GM18861 (cell line): ENCODE data around the gene APBB2.

Source experiments
- ATAC-seq: cut with Tn5 transposase; IDR thresholded peaks from one replicate; pipeline ENCODE4 v1.9.1; 2021; ENCODE audit not compliant: unreplicated experiment

Gene APBB2

GRCh38 chr4:41196633-41197332 is 17.6 kb downstream of the APBB2 start:
- no peak for ATAC-seq

- no peak for ATAC-seq
These were observed 22.2 kb downstream of the APBB2 start for GRCh38 chr4:41192136-41192535.

DNA sequence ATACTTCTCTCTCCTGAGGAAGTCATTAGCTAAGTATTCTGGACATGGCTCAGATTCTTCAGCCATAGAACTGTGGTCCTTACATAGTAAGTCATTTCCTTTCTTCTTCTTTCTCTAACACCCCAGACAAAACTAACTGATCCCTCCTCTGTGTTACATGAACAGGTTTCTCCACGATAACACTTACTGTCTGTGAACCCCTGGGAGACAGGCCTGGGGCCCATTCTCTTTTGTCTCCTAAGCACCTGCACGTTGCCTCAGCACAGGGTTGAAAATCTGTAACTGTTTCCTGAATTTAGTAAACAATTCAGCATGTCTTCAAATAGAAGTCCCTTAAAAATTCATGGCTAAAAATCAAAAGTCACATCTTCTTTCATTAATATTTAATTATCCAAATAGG is 24.7 kb downstream of the APBB2 start:
- no peak for ATAC-seq

GRCh38 chr4:41189076-41189475 is 25.3 kb downstream of the APBB2 start:
- ATAC-seq = peak; percentile 48

GRCh38 chr4:41185614-41186592 is 28.4 kb downstream of the APBB2 start:
- ATAC-seq = no peak

DNA sequence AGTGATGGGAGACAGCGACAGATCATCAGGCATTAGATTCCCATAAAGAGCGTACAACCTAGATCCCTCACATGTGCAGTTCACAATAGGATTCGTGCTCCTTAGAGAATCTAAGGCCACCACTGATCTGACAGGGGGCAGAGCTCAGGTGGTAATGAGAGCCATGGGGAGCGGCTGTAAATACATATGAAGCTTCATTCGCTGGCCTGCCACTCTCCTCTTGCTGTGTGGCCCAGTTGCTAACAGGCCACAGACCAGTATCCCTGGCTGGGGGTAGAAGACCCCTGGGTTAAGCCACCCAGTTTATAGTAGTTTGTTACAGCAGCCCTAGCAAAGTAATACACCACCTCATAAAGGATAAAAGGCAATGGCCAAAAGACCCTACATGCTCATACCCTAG is 30.3 kb downstream of the APBB2 start:
- ATAC-seq = no peak

GRCh38 chr4:41183021-41183553 is 31.3 kb downstream of the APBB2 start:
- no peak for ATAC-seq

- no peak for ATAC-seq
These were observed 33.3 kb downstream of the APBB2 start for GRCh38 chr4:41181037-41181436.

DNA sequence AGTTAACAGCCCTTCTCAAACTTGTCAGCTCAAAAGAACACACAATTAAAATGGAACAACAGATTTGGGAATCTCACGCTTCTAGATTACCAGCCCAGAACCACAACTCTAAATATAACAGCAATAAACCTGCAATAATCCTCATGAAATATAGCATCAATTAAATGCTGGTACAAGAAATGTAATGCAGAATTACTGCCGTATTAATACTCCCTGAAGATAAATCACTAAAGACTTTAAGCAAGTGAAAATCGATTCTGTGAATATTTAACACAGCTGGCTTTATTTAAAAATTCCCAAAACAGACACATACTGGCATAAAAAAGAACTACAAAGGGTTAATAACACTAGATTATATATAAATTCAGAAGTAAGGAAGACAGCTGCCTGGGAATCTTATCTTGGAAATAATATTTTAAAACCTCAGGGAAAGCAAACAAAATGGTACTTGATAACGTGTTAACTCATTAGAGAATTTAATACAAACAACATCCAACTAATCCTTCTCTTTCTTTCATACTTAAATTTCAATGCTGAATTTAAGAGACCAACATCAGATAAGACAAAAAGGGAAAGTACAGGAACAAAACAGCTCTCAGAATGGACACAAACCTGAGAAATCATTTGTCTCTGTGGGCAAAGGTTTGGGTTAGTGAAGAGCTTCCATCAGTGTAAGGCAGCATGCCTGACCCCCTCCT is 34.7 kb downstream of the APBB2 start:
- ATAC-seq = no peak

DNA sequence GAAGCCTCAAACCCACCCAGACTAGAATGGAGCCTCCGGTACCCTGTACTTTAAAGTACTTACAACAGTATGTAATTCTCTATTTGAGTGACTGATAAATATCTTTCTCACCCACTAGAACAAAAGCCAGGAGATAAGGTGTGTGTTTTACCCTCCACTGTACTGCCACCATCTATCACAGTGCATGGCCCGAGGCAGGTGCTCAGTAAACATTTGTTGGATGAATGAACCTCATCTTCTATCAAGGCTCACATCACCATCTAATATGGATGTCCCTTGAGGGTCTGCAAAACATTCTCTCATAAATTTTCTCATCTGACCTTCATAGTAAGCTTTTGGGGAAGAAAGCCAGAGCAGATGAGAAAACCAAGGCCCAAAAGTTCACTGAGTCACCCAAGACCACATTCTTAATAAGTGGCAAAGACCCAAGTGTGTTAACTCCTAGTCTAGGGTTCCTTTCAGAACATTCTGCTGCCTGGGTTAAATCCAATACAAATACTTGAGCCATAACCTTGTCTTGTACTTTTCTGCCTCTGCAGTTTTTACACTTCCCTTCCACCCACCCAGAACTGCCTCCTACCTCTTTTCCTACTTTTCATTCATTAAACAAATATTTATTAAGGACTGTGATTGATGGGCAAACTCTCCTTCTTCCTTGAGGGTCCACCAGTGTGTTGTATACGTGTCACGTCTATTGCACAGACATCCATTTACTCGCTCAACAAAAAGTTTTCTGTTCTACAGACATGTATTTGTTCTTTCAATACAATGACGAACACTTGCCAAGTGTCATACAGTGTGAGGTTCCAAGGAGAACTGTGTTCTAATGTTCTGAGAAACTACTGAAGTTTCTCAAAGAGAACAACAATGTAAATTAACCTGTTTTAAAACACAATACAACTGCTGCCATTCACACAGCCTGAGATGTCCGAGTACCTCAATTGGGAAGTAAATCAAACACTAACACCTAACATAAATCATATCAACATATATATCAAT is 35.7 kb downstream of the APBB2 start:
- ATAC-seq = no peak

DNA sequence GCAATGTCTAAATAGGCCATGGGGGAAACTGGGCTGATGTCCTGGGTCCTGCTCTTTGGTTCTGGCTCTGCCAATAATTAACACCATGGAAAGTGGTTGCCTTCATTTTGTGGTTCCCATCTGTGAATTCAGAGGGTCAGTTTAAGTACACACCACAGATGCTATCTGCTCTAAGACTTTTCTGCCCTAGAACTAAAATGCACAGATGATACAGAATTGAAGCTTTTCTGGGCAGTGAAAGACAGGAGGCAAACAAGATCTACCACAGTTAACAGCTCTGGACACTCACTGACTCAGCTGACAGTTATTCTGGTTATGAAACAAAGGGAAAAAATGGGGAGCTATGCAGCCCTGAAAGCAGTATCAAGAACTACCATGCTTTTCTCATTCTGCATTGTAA is 37.3 kb downstream of the APBB2 start:
- no peak for ATAC-seq

- no peak for ATAC-seq
These were observed 38.0 kb downstream of the APBB2 start for GRCh38 chr4:41176340-41176739.

DNA sequence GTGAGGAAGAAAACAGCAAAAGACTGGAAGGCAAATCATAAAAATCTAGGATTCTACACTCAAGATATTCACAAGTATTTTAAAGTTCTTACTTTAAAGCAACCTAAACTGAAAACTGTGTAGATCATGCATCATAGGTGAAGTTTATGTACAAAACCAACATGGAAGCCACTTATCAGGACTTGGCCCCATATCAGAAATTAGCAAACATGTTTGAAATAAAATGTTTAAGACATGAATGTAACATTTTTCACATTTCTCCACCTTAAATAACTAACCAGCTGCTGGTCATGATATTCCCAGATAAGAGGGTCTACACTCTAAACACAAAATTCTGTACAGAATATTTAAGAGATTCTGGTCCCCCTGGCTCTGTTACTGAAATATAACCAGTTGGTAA is 38.5 kb downstream of the APBB2 start:
- no peak for ATAC-seq

GRCh38 chr4:41174444-41174843 is 39.9 kb downstream of the APBB2 start:
- no peak for ATAC-seq

- no peak for ATAC-seq
These were observed 41.6 kb downstream of the APBB2 start for GRCh38 chr4:41172786-41173185.

DNA sequence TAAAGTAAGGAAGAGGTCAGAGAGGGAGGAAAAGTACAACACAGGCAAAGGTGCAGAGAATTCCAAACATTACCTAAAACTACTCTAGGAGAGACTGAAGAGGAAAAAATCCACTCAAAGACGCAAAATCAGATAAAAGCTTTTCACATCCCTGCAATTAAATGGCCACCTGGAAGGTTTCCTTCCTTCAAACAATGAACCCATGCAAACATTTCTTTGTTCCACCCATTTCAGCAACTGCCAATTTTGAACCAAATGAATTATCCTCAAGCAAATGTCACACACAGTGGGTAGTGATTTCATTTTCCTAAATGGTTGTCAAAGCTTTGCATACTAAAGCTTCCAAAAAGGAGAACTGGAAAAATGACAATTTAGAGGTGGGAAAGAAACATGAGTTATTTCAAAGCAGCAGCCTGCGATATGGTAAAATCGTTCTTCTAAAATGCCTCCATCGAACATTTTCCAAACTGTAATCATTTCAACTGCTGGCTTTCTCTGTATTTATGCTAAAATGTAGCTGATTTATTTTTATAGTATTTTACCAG is 45.0 kb downstream of the APBB2 start:
- no peak for ATAC-seq

DNA sequence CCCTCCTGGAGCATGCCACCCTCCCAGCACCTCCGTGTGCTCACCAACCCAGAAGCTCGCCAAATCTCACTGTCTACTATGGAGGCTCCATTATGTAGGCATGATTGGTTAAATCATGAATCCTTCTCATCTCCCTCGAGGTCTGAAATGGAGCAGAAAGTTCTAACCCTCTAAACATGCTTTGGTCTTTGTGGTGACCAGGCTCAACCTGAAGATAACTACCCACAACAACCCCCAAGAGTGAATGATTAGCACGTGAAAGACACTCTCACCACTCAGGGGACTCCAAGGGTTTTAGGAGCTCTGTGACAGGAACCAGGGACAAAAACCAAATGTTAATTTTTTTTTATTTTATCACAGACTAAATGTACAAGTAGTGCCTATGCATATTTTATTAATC is 47.2 kb downstream of the APBB2 start:
- no peak for ATAC-seq

DNA sequence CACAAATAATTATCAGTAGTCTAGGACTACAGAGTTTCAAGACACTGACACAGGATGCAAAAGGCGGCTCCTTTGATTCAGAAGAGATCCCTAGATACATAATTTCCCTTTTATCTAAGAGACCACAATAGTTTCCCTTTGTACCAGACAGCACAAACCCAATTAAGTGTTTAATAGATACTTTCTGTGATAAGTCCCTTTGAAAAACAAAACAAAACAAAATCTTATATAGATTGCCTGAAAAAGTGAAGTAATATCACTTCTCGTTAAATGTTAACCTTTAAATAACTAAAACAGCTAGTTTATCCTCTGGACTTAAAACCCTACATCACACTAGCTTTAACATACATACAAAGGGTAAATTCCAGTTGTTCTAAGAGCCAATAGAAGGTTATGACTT is 49.9 kb downstream of the APBB2 start:
- ATAC-seq = no peak

DNA sequence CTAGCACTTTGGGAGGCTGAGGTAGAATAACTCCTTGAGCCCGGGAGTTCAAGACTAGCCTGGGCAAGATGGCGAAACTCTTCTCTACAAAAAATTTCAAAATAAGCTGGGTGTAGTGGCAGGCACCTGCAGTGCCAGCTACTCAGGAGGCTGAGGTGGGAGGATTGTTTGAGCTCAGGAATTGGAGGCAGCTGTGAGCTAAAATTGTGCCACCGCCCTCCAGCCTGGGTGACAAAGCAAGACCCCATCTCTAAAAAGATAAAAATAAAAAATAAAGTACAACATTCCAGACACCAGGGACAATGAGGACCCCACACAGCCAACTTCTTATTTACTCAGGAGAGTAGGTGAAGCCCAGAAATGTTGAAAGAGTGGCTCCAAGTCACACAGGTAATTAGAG is 53.0 kb downstream of the APBB2 start:
- ATAC-seq = no peak

DNA sequence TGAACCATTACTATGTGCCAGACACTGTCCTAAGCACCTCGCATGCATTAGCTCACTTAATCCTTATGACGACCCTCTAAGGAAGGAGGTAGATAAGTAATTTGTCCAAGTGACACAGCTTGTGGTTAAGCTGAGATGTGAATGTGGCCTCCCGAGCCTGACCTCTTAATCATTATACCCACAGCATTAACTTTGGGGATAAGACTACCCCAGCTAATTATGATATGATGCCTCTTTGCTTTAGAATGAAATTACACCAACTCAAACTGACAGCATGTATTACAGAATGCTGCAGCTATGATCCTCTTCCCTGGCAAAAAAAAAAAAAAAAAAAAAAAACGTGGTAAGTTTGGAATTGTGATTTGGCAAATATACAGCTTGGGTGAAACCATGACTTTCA is 53.5 kb downstream of the APBB2 start:
- no peak for ATAC-seq
